NCI-H2196 treated with DMSO at 0.1 percent for 48 hours (cell line): Measurements from ENCODE around the gene CX3CL1.
"Not testable (repeated sequence)": the region's sequence is repeated elsewhere in the genome, so short reads cannot be mapped to it uniquely, and the experiment has no call there.

Experiments
- DNase-seq: peaks from one replicate; lab custom pipeline; 2025; ENCODE audit not compliant: unreplicated experiment; lab: John Stamatoyannopoulos, UW

The CX3CL1 gene

DNA sequence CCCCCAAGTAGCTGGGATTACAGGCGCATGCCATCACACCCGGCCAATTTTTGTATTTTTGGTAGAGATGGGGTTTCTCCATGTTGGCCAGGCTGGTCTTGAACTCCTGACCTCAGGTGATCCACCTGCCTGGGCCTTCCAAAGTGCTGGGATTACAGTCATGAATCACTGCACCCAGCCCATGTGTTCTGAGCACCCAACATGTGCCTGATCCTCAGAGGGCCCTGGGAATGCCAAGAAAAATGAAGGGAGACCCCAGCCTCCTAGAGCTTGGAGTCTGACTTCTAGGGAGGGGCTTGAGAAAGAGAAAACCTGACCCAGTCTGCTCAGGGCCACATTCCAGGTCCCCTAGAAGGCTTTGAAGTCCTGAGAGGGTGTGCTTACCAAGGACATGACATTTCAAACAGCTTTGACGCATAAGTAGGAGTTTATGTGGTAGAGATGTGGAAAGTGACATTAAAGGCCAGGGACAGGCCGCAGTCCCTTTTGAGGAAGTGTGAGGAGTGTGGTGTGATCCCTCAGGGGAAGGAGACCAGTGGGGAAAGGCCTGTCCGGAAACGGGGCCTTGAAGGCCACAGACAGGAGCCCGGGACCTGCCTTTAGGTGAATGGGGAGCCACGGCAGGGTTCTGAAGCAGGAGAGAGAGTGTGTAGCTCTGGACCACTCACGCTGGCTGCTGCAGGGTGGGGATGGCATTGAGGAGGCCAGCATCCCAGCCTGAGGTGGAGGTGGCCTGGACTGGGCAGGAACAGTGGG lies 14.8 kb upstream of the CX3CL1 start:
- no peak for DNase-seq

DNA sequence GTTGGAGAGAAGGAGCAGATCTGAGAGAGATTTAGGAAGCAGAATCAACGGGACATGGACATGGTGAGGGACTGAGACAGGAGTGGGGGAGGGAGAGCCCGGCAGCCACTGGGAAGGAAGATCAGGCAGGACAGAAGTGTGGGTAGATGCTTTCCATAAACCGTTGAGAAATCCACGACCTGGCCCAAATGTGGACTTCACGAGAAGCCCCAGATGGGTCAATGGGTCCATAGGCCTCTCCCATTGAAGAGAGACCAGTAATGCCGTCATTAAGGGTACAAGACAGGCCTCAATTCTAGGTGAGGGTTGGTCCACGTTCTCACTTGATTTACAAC lies 14.2 kb upstream of the CX3CL1 start:
- no peak for DNase-seq

DNA sequence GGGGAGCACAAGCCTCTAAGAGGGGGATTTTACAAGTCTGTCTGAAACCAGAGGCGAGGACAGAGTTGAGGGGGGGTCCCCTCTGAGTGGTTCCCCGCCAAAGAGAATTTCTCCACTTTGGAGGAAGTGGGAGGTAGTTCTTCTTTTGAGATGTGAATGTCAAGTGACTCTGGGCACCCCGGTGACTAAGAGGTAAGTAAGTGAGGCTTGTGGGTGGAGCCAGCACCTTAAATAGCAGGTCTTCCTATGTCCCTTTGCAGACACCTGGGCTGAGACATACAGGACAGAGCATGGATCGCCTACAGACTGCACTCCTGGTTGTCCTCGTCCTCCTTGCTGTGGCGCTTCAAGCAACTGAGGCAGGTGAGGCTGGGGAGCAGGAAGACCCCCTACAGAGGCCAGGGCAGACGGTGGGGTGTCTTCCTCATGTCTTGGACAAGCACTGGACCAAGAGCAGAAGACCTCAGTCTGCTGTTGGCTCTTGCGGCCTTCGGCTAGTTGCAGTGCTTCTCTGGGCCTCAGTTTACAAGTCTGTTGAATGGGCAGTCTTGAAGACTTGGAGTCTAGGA lies 13.7 kb upstream of the CX3CL1 start, which contains the start of gene CCL22:
TSS of gene CCL22 (plus strand) at position 257 of the 569 bp plus-strand sequence. CDS start at position 291, 34 bp downstream.
- no peak for DNase-seq

- DNase-seq: no peak
These were observed 11.9 kb upstream of the CX3CL1 start for GRCh38 chr16:57360321-57360935.

GRCh38 chr16:57361404-57361803 lies 10.9 kb upstream of the CX3CL1 start:
- DNase-seq: no peak

GRCh38 chr16:57364143-57364542 lies 8.1 kb upstream of the CX3CL1 start:
- DNase-seq: no peak

GRCh38 chr16:57366544-57367040 lies 5.7 kb upstream of the CX3CL1 start:
- no peak for DNase-seq

DNA sequence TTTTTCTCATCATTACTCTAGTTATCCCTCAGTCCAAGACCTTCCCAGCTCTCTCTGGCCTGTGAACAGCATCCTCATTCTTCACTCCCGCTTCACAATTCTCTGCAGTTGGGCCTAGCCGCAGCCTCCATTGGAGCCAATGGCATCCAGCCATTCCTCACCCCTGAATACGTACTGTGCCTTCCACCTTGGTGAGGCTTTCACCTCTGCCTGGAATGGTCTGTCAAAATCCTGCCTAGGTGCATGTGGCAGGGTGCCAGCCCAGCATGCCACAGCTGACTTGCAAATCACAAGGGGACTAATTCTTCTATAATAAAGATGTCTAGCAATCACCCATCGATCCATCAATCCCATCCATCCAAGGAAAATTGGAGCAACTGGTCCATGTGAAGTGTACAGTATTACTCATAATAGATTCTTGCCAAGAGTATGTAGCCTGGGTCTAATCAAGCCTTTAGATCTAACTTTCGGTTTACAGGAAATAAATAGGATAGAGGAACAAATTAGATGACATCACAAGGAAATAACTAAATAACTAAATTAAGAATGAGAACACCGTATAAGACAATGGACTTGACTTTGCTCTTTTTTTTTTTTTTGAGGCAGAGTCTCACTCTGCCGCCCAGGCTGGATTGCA lies 5.1 kb upstream of the CX3CL1 start:
- DNase-seq: no peak

DNA sequence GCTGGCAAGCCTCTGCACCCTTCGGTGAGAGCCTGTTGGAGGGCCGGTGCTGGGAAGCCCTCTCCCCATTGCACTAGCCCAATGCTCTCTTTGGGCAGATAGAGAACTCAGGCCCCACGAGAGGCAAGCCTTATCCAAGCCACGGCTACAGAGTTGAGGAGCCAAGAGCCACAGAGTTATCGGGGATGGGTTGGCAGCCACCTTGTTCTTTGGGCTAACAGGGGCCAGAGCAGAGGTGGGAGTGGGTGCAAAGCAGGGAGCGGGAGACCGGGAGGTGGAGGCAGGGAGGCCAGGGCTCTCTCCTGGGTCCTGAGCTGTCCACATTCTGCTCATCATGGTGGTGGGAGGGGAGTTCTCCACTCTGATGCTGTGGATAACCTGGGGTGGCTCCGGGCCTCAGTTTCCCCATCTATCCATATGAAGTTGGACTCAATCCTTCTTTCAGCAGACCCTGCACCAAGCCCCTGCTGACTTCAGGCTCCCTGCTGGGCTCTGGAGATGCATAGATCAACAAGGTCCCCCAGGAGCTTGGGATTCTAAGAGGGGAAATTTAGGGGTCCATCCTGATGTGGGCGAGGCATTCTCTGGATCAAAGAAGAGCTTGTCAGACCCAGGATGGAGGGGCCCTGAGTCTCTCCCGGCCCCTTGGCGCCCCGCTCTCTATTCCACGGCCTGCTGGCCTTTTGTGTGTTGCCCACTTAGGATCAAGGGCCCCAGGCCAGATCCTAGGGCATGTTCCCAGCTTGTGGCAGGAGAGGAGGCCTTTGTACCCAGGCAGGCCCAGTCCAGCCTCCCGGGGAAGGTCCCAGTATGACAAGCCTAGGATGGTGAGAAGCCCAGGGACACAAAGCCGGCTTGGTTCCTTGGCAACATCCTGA lies 557 bp upstream of the CX3CL1 start:
- no peak for DNase-seq

- no peak for DNase-seq
These were observed 1.0 kb downstream of the CX3CL1 start for GRCh38 chr16:57373117-57373947.

DNA sequence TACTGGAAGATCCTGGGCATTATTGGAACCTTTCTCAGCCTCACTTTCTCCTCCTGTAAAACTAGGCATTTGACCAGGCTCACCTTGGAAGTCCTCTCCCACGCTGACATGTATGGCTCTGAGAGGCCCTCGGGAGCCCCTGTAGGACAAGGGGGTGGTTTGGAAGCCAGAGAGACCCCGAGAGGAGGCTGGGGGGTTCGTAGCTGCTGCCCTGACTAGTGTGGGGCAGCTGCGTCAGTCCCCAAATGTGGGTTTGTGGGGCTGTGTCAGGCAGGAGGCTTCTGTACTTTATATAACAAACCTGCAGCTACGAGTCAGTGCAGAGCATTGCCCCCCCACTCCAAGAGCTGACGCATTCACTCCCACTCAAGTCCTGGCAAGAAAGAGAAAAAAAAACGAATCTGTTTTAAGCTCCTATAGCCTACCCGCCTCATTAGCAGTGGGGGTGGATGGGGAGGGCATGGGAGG lies 1.8 kb downstream of the CX3CL1 start:
- no peak for DNase-seq

- not testable (repeated sequence) for DNase-seq
These were observed 2.7 kb downstream of the CX3CL1 start for GRCh38 chr16:57374925-57375465.

GRCh38 chr16:57376313-57376818 lies 4.1 kb downstream of the CX3CL1 start:
- DNase-seq: no peak

DNA sequence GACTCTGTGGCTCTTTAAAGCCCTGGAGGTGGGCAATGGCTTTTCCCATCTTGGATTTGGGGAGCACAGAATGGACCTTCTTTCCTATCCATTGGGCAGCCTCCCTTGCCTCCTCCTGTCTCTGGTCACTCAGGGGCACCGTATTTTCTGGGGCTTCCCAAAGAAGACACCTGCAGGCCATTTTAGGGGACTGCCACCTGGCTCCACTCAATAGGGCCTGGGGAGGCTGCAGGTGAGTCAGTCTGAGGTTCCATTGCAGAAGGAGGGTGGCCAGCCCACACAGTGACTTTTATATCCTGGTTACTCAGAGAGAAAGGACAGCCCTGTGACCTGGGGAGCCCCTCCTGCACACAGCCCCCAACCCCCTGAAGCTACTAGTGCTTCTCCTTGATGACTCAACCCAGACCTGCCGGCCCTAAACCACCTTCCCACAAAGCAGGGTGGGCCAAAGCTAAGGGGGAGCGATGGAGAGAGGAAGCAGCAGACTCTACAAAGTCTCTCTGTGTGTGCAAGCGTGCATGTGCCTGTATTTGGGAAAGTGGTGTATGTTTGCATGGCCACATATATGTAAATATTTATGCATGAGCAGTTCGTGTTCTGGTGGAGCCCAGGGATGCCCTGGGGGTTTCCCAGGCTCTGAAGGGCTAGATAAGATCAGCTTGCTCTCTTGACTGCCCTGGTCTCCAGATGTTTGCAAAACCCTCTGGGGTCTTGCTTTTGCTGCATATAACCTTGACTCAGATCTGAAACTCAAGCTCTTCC lies 5.0 kb downstream of the CX3CL1 start:
- DNase-seq: no peak

DNA sequence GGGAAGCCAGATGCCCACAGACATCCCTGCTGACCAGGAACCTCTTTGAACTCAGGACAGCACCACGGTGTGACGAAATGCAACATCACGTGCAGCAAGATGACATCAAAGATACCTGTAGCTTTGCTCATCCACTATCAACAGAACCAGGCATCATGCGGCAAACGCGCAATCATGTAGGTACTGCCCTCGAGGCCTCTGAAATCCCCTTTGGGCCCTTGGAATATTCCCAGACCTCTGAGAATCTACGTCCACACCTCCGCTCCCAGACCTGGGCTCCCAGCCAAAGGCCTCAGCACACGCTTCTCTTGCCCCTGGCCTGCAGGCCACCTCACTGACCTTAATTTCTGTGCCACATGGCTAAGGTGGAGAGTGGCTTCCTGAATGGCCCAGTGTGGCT lies 7.3 kb downstream of the CX3CL1 start:
- DNase-seq: no peak

DNA sequence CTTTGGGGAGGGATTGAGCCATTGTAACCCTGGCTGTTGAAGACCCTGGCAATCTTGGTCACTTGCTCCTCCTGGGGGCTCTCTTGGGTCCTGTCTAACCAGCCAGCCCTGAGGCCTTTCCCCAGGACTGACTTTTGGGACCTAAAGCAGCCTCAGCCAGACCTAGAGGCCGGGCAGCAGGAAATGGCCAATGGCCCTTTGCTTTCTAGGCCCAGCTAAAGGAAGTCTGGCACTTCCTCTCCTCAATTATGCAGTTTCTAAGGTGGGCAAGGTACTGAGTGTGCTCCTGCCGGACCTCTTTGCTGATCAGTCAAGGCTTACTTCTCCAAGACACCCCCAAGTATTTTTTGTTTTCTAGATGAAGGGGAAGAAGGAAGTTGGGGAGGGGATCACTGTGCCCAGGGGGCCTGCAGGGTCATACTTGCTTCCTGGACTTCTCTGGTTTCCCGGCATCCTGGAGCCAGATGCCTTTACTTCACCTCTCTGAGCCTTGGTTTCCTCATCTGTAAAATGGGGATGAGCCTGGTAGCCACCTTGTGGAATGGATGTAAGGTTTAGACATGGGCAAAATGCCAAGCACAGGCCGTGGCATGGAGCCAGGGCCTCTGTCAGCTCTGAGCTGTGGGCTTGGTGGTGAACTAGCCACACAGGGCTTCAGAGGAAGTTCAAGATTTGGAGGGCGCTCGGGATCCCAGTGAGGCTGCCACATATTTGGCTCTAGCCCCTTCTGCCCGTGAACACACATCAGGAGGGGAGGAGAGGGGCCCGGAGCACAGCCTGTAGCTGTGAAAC lies 8.6 kb downstream of the CX3CL1 start:
- DNase-seq: no peak

GRCh38 chr16:57381791-57382534 lies 9.7 kb downstream of the CX3CL1 start:
- no peak for DNase-seq
